ENCODE results near the gene TAF1C. TPM values are rescaled to one million over a fixed set of nuclear protein-coding genes. Genes with fewer than 3 reads are reported as not detected.

The TAF1C gene
- total and polyA plus RNA-seq, 2 of the 8 experiments (the other 6 are each of a cell fraction or from before 2014, with no cell fraction given): 44.6 to 63.8 TPM

- no peak overlapping the region for H3K18ac ChIP-seq (ENCODE audit: extremely low read depth, low read length)
- H3K56ac ChIP-seq (replicated peaks; ENCODE audit: insufficient read length, low read depth, low read length): no peak overlapping the region
- H4K8ac ChIP-seq (ENCODE audit: extremely low read depth, insufficient read depth, low read length): no peak overlapping the region
- peak overlapping the region; percentile 88; the same call in 1 of the 2 replicates for H2BK15ac ChIP-seq (ENCODE audit: low read length)
- H2AK5ac ChIP-seq (ENCODE audit: low read depth, low read length): no peak overlapping the region
- no peaks in the 10 kb centered on the region for H3K23me2 ChIP-seq (ENCODE audit: low read depth, low read length)
- no peak overlapping the region for H3K27ac ChIP-seq (ENCODE audit: low read depth, low read length)
- H3K27me3 ChIP-seq (replicated peaks in 1 of 4; ENCODE audit: control insufficient read depth in 3 of 4, extremely low read depth in 1 of 4, insufficient read depth in 3 of 4, low read length in 3 of 4): no peaks in the 10 kb centered on the region
- peak overlapping the region; percentile 79 for H4K91ac ChIP-seq (replicated peaks; ENCODE audit: insufficient read length, low read length)
- no peaks in the 10 kb centered on the region for H3K79me1 ChIP-seq (ENCODE audit: low read depth, low read length)
- H3K14ac ChIP-seq (ENCODE audit: insufficient read length): no peak overlapping the region
- H3K4me2 ChIP-seq (ENCODE audit: insufficient read depth in 1 of 2, low read depth in 2 of 2, low read length in 2 of 2): peak overlapping the region; percentile 34; a peak in 1 of 4 replicates
- H4K5ac ChIP-seq (ENCODE audit: insufficient read length, low read depth, low read length): no peak overlapping the region
- H3K4me3 ChIP-seq (ENCODE audit: extremely low read depth in 1 of 4, insufficient read depth in 2 of 4, low read depth in 3 of 4, low read length in 4 of 4): no peak overlapping the region
- H2BK120ac ChIP-seq (replicated peaks; ENCODE audit: low read depth, low read length): no peak overlapping the region
- no peaks in the 10 kb centered on the region for H3K9me3 ChIP-seq (ENCODE audit: insufficient read depth in 2 of 2, low read depth in 1 of 2, low read length in 1 of 2)
- peaks cover 0 to 12% (median 6%) of the 10 kb centered on the region in 4 experiments; a peak in 6 of 7 replicates for H3K4me1 ChIP-seq (replicated peaks in 1 of 4; ENCODE audit: control insufficient read depth in 3 of 4, insufficient read depth in 4 of 4, low read length in 3 of 4)
- FAIRE-seq (no peak), DNase-seq (ENCODE audit: low read depth in 1 of 2, low spot score in 2 of 2) (no peak)
- H3K36me3 ChIP-seq (ENCODE audit: control insufficient read depth in 2 of 4, insufficient read depth in 4 of 4, low read length in 3 of 4): no peaks in the 10 kb centered on the region
- POLR2A ChIA-PET (ENCODE audit: partially characterized antibody): interaction anchor here (0.6 kb wide), 1 partner anchor 111 kb away, joined by 4 read pairs; the partner anchor contains the start of gene MBTPS1
- no peaks in the 10 kb centered on the region for H4K20me1 ChIP-seq (replicated peaks in 1 of 2; ENCODE audit: control insufficient read depth in 1 of 2, insufficient read depth in 2 of 2, low read length in 2 of 2)
- 90% methylated on average over 6 of the region's 6 CpGs; no CpG with 5 or more reads in 1 of the 2 experiments for WGBS, 2 experiments (ENCODE audit: extremely low coverage in 1 of 2, insufficient coverage in 1 of 2, insufficient read length in 1 of 2, insufficient replicate concordance in 2 of 2, low coverage in 1 of 2, low lambda C conversion rate in 2 of 2, missing lambda C conversion rate in 1 of 2)
- 0 out of 2 replicates have a peak overlapping the region, but pooled peaks have one; percentile 80 for H2AFZ ChIP-seq (ENCODE audit: low read length)
- peak overlapping the region; percentile 83; the same call in 1 of the 2 replicates for H2BK5ac ChIP-seq (ENCODE audit: low read depth, low read length)
- H3K4ac ChIP-seq (replicated peaks; ENCODE audit: insufficient read length, low read depth, low read length): peak overlapping the region; percentile 70
- peak overlapping the region; percentile 69; the same call in 1 of the 2 replicates for H2BK20ac ChIP-seq (ENCODE audit: low read length)
- peak overlapping the region; percentile 39; the same call in 1 of the 2 replicates for H2BK12ac ChIP-seq (ENCODE audit: low read depth, low read length)
- H3K9ac ChIP-seq (replicated peaks in 1 of 4; ENCODE audit: extremely low read depth in 1 of 4, low read depth in 3 of 4, low read length in 3 of 4): no peak overlapping the region
- no peaks in the 10 kb centered on the region for H3K79me2 ChIP-seq (ENCODE audit: control insufficient read depth in 1 of 2, insufficient read depth in 2 of 2, low read length in 2 of 2)
- no peak overlapping the region for H3K23ac ChIP-seq (ENCODE audit: insufficient read length)
- CTCF ChIA-PET (ENCODE audit: partially characterized antibody): interaction anchor here (0.7 to 1.4 kb wide), 6 partner anchors 13 to 256 kb away, joined by 3 to 4 read pairs (median 4); partner anchors contain the start of gene KCNG4
- no peak for TF ChIP-seq GTF2F1 (IDR thresholded peaks at IDR 0.05; ENCODE audit: borderline replicate concordance, low read depth, low read length)
- TF ChIP-seq SP2 (IDR thresholded peaks at IDR 0.05; ENCODE audit: low read length): no peak
- no peak for TF ChIP-seq FOSL1 (IDR thresholded peaks at IDR 0.05; ENCODE audit: insufficient read depth, low read depth, low read length)
- no peak for TF ChIP-seq SP1 (IDR thresholded peaks at IDR 0.05; ENCODE audit: low read depth, low read length)
- no peak for TF ChIP-seq POLR2A (IDR thresholded peaks at IDR 0.05; ENCODE audit: control extremely low read depth in 1 of 2, low read depth in 2 of 2, low read length in 2 of 2)
- TF ChIP-seq RXRA (IDR thresholded peaks at IDR 0.05; ENCODE audit: insufficient read depth, low read depth, low read length): no peak
- TF ChIP-seq EP300 (IDR thresholded peaks at IDR 0.05; ENCODE audit: borderline replicate concordance in 1 of 2, low read depth in 2 of 2, low read length in 2 of 2): no peak
- TF ChIP-seq TBP (IDR thresholded peaks at IDR 0.05; ENCODE audit: low read depth, low read length): no peak
- no peak for TF ChIP-seq POU5F1 (IDR thresholded peaks at IDR 0.05; ENCODE audit: low read depth, low read length)
- no peak for TF ChIP-seq NRF1 (IDR thresholded peaks at IDR 0.05; ENCODE audit: low read depth, low read length)
- no peak for TF ChIP-seq ATF2 (IDR thresholded peaks at IDR 0.05; ENCODE audit: low read length)
- TF ChIP-seq CHD2 (IDR thresholded peaks at IDR 0.05; ENCODE audit: low read length): no peak
Observed at GRCh38 chr16:84227548-84227947, 40.7 kb upstream of the TAF1C start.
